GM04504 (cell line): ENCODE measurements around the gene MAGOH.
"Not testable (repeated sequence)": the region's sequence is repeated elsewhere in the genome, so short reads cannot be mapped to it uniquely, and the experiment has no call there.

ENCODE experiments used
- DNase-seq: peaks from one replicate; pipeline ENCODE4 v3.0.0-alpha.2; 2012; ENCODE audit warnings: low read depth

The MAGOH gene

GRCh38 chr1:53220171-53220961 is 18.0 kb downstream of the MAGOH start, which contains the start of gene CZIB:
TSS of gene CZIB (minus strand) at chr1:53220634. CDS start at chr1:53220575, 59 bp downstream.
- DNase-seq = peak; percentile 80

GRCh38 chr1:53219711-53220110 is 18.6 kb downstream of the MAGOH start:
- DNase-seq = no peak

GRCh38 chr1:53218201-53218600 is 20.1 kb downstream of the MAGOH start:
- no peak for DNase-seq

GRCh38 chr1:53214376-53214940 is 23.9 kb downstream of the MAGOH start:
- no peak for DNase-seq

- DNase-seq = no peak
Measured at GRCh38 chr1:53210954-53211353, 27.4 kb downstream of the MAGOH start.

GRCh38 chr1:53210352-53210751 is 28.0 kb downstream of the MAGOH start:
- DNase-seq = no peak

- DNase-seq = no peak
Measured at GRCh38 chr1:53207726-53208125, 30.6 kb downstream of the MAGOH start.

GRCh38 chr1:53206735-53207379 is 31.5 kb downstream of the MAGOH start:
- DNase-seq = no peak

- DNase-seq = not testable (repeated sequence)
Measured at GRCh38 chr1:53206083-53206685, 32.1 kb downstream of the MAGOH start.

- DNase-seq = not testable (repeated sequence)
Measured at GRCh38 chr1:53205496-53205895, 32.8 kb downstream of the MAGOH start.

- DNase-seq = no peak
Measured at GRCh38 chr1:53203466-53203865, 34.9 kb downstream of the MAGOH start.

- DNase-seq = peak; percentile 58
Measured at GRCh38 chr1:53198241-53198651, 40.1 kb downstream of the MAGOH start.

GRCh38 chr1:53197291-53198200 is 40.8 kb downstream of the MAGOH start:
- DNase-seq = no peak

GRCh38 chr1:53196485-53197290 is 41.6 kb downstream of the MAGOH start, which contains the start of gene CPT2:
TSS of gene CPT2 (plus strand) at chr1:53196824. CDS start at chr1:53196944, 120 bp downstream.
- DNase-seq = peak; percentile 80

- DNase-seq = no peak
Measured at GRCh38 chr1:53196017-53196484, 42.3 kb downstream of the MAGOH start.

- no peak for DNase-seq
Measured at GRCh38 chr1:53195246-53196016, 42.9 kb downstream of the MAGOH start.

GRCh38 chr1:53190210-53190611 is 48.1 kb downstream of the MAGOH start:
- DNase-seq = no peak

- no peak for DNase-seq
Measured at GRCh38 chr1:53189061-53189460, 49.3 kb downstream of the MAGOH start.

- DNase-seq = no peak
Measured at GRCh38 chr1:53188099-53188498, 50.2 kb downstream of the MAGOH start.

- DNase-seq = no peak
Measured at GRCh38 chr1:53187401-53187800, 50.9 kb downstream of the MAGOH start.
